WTC11 (cell line): ENCODE measurements around the gene SEMA3D. TPM values are rescaled to one million over a fixed set of nuclear protein-coding genes. Genes with fewer than 3 reads are reported as not detected.

Experiments used
- ATAC-seq: fragments of 200-7000 bp; cut with Tn5 transposase; 2 replicates; pipeline ENCODE4 v1.10.0; 2021; ENCODE audit warnings: mild to moderate bottlenecking, moderate library complexity
- CTCF ChIA-PET: fragments of 300-600 bp; sonication (Branson Sonifier 250); formaldehyde crosslinking; loops from one replicate; lab custom pipeline; 2021; ENCODE audit warnings: antibody characterized with exemption; lab: Charles Lee
- POLR2A ChIA-PET: fragments of 350-600 bp; sonication (Branson Sonifier 250); formaldehyde crosslinking; loops from one replicate; lab custom pipeline; 2021; ENCODE audit warnings: antibody characterized with exemption; lab: Charles Lee
- DNase-seq: peaks from one replicate; pipeline ENCODE4 v3.0.0; 2021; ENCODE audit warnings: low spot score
- H3K27ac Mint-ChIP-seq: 2 replicates; pipeline ENCODE4 v1.8.0; 2021; ENCODE audit warnings: mixed read lengths
- H3K27me3 Mint-ChIP-seq: 2 replicates; pipeline ENCODE4 v1.8.0; 2021; ENCODE audit warnings: low read depth, mild to moderate bottlenecking, moderate library complexity, mixed read lengths
- H3K36me3 Mint-ChIP-seq: 2 replicates; pipeline ENCODE4 v1.8.0; 2021; ENCODE audit warnings: mixed read lengths
- H3K4me1 Mint-ChIP-seq: 2 replicates; pipeline ENCODE4 v1.8.0; 2022; ENCODE audit warnings: mixed read lengths
- H3K4me3 Mint-ChIP-seq: 2 replicates; pipeline ENCODE4 v1.8.0; 2021; ENCODE audit warnings: mild to moderate bottlenecking, moderate library complexity, mixed read lengths
- H3K9me3 Mint-ChIP-seq: 2 replicates; pipeline ENCODE4 v1.8.0; 2021; ENCODE audit warnings: mixed read lengths
- ATF3 ChIP-seq: sonication (generic); formaldehyde crosslinking; conservative IDR thresholded peaks from 2 replicates; pipeline ENCODE4 v1.8.1; 2022; ENCODE audit warnings: mild to moderate bottlenecking, missing genetic modification reagents
- CREM ChIP-seq: sonication (generic); formaldehyde crosslinking; IDR thresholded peaks from 2 replicates; pipeline ENCODE4 v1.8.1; 2022; ENCODE audit warnings: mild to moderate bottlenecking, missing genetic modification reagents, moderate library complexity
- CTCF ChIP-seq: fragments of 200-600 bp; IDR thresholded peaks from 2 replicates; pipeline ENCODE4 v1.8.0; 2022; ENCODE audit warnings: antibody characterized with exemption
- ETV6 ChIP-seq: sonication (generic); formaldehyde crosslinking; IDR thresholded peaks from 2 replicates; pipeline ENCODE4 v1.8.1; 2022; ENCODE audit warnings: mild to moderate bottlenecking, missing genetic modification reagents
- FOXJ3 ChIP-seq: sonication (generic); formaldehyde crosslinking; IDR thresholded peaks from 2 replicates; pipeline ENCODE4 v1.9.0; 2021; ENCODE audit warnings: missing genetic modification reagents, mild to moderate bottlenecking, borderline replicate concordance
- IRF1 ChIP-seq: sonication (generic); formaldehyde crosslinking; IDR thresholded peaks from 2 replicates; pipeline ENCODE4 v1.8.0; 2023; ENCODE audit warnings: missing genetic modification reagents
- JAZF1 ChIP-seq: fragments of 250-450 bp; sonication (Bioruptor Pico); IDR thresholded peaks from 2 replicates; pipeline ENCODE4 v1.9.0; 2021; ENCODE audit warnings: moderate library complexity, mild to moderate bottlenecking, inconsistent platforms
- JUN ChIP-seq: sonication (generic); formaldehyde crosslinking; IDR thresholded peaks from 2 replicates; pipeline ENCODE4 v1.8.0; 2023; ENCODE audit warnings: mild to moderate bottlenecking, missing genetic modification reagents
- NR2C2 ChIP-seq: sonication (generic); formaldehyde crosslinking; IDR thresholded peaks from 2 replicates; pipeline ENCODE4 v1.8.0; 2022; ENCODE audit warnings: mild to moderate bottlenecking, missing genetic modification reagents
- PRDM15 ChIP-seq: sonication (generic); formaldehyde crosslinking; IDR thresholded peaks from 2 replicates; pipeline ENCODE4 v1.8.0; 2022; ENCODE audit warnings: missing genetic modification reagents
- RELA ChIP-seq: sonication (generic); formaldehyde crosslinking; IDR thresholded peaks from 2 replicates; pipeline ENCODE4 v1.8.1; 2022; ENCODE audit warnings: missing genetic modification reagents, mild to moderate bottlenecking, borderline replicate concordance
- SMAD4 ChIP-seq: sonication (generic); formaldehyde crosslinking; IDR thresholded peaks from 2 replicates; pipeline ENCODE4 v1.8.0; 2022; ENCODE audit warnings: mild to moderate bottlenecking, missing genetic modification reagents
- SOX15 ChIP-seq: fragments of 250-450 bp; sonication (Bioruptor Pico); IDR thresholded peaks from 2 replicates; pipeline ENCODE4 v1.9.0; 2021; ENCODE audit warnings: mild to moderate bottlenecking
- TEAD1 ChIP-seq: sonication (generic); formaldehyde crosslinking; IDR thresholded peaks from 2 replicates; pipeline ENCODE4 v1.8.0; 2022; ENCODE audit warnings: mild to moderate bottlenecking, missing genetic modification reagents
- TEAD4 ChIP-seq: sonication (generic); formaldehyde crosslinking; IDR thresholded peaks from 2 replicates; pipeline ENCODE4 v1.8.0; 2022; ENCODE audit warnings: mild to moderate bottlenecking, missing genetic modification reagents
- USF1 ChIP-seq: sonication (generic); formaldehyde crosslinking; IDR thresholded peaks from 2 replicates; pipeline ENCODE4 v1.8.0; 2022; ENCODE audit warnings: mild to moderate bottlenecking, missing genetic modification reagents
- ZNF121 ChIP-seq: sonication (generic); formaldehyde crosslinking; IDR thresholded peaks from 2 replicates; pipeline ENCODE4 v1.8.0; 2023; ENCODE audit warnings: missing genetic modification reagents
- ZNF138 ChIP-seq: sonication (generic); formaldehyde crosslinking; conservative IDR thresholded peaks from 2 replicates; pipeline ENCODE4 v1.8.1; 2022; ENCODE audit warnings: mild to moderate bottlenecking, moderate library complexity, missing genetic modification reagents
- ZNF396 ChIP-seq: fragments of 250-450 bp; sonication (Bioruptor Pico); IDR thresholded peaks from 2 replicates; pipeline ENCODE4 v1.8.0; 2021; ENCODE audit warnings: mild to moderate bottlenecking, moderate library complexity, borderline replicate concordance
- ZNF532 ChIP-seq: fragments of 250-450 bp; sonication (Bioruptor Pico); IDR thresholded peaks from 2 replicates; pipeline ENCODE4 v1.9.0; 2021; ENCODE audit warnings: mild to moderate bottlenecking, borderline replicate concordance
- total RNA-seq: library from RNA; stranded (reverse); gene quantifications from 3 replicates; pipeline ENCODE4 v1.2.3, GENCODE V29; 2021

SEMA3D gene
- total RNA-seq, 1 experiment from 2014 or later = 3.8 TPM

- no peak for TF ChIP-seq ZNF121 (CRISPR knock-in tag)
These were observed 33.2 kb upstream of the SEMA3D start (continued) for GRCh38 chr7:85220023-85220422.

GRCh38 chr7:85217085-85217484 lies 30.2 kb upstream of the SEMA3D start:
- no peak for DNase-seq
- H3K27me3 Mint-ChIP-seq = no peaks in the 10 kb centered on the region
- no peaks in the 10 kb centered on the region for H3K9me3 Mint-ChIP-seq
- CTCF ChIA-PET = no interaction called here
- POLR2A ChIA-PET = no interaction called here
- TF ChIP-seq JAZF1 (no peak), CREM (CRISPR knock-in tag) (no peak), SOX15 (no peak), JUN (CRISPR knock-in tag) (no peak), NR2C2 (no peak), ZNF396 (CRISPR knock-in tag) (no peak), IRF1 (no peak), SMAD4 (no peak), PRDM15 (CRISPR knock-in tag) (no peak), FOXJ3 (CRISPR knock-in tag) (no peak), TEAD4 (CRISPR knock-in tag) (no peak), TEAD1 (CRISPR knock-in tag) (no peak), ATF3 (no peak), ZNF121 (CRISPR knock-in tag) (no peak), ZNF532 (CRISPR knock-in tag) (no peak), ETV6 (CRISPR knock-in tag) (no peak), ZNF138 (no peak), CTCF (no peak), USF1 (no peak), RELA (no peak)
- TF ChIP-seq, all 79 proteins: peak for 0
- Mint-ChIP-seq H3K4me3 (no peak overlapping the region), H3K27ac (no peak overlapping the region), H3K36me3 (no peaks in the 10 kb centered on the region), H3K4me1 (no peaks in the 10 kb centered on the region)
- ATAC-seq = no peak
